ENCODE results near the gene POLDIP2.

The POLDIP2 gene

DNA sequence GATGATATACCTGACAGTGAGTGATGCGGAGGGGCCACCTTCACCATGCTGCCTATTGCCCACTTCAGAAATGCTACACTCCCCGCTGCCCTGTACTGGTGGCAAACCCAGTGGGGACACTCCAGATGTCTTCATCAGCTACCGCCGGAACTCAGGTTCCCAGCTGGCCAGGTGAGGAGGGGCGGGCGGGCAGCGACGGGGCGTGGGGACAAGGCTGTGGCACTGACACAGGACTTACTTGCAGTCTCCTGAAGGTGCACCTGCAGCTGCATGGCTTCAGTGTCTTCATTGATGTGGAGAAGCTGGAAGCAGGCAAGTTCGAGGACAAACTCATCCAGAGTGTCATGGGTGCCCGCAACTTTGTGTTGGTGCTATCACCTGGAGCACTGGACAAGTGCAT lies 30.8 kb upstream of the POLDIP2 start:
- DNase-seq: no peak

DNA sequence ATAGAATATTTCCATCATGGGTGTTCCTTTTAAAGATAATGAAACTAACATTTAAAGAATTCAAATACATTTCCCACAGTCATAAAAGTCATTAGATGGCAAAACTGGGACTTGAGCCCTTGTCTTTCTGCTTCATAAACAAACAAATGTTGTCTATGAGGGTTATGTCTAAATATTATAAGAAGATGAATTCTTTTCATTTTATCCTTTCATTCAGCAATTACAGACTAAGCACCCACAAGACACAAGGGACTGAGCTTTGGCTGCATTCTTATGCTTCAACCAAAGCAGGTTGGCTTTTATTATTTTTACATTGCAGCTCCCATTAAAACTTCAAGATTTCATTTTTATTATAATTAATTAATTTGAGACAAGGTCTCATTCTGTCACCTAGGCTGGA lies 29.1 kb upstream of the POLDIP2 start:
- DNase-seq: no peak

DNA sequence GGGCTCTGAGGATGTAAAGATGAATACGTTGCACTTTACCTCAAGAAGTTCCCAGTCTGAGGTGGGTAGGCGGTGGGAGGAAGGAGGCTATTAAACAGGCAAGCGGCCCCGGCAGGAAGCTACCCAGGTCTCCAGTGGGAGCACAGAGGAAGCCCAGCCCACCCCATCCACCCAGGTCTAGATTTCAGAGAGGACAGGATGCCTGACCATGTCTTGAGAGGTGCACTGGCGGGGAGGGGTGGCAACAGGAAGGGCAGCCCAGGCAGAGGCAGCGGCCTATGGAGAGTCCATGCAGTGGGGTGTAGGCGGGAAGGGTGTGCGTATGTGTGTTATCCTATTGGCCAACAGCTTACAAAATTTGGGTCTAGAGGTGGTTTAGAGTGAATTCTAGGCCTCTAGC lies 28.1 kb upstream of the POLDIP2 start:
- DNase-seq: no peak

DNA sequence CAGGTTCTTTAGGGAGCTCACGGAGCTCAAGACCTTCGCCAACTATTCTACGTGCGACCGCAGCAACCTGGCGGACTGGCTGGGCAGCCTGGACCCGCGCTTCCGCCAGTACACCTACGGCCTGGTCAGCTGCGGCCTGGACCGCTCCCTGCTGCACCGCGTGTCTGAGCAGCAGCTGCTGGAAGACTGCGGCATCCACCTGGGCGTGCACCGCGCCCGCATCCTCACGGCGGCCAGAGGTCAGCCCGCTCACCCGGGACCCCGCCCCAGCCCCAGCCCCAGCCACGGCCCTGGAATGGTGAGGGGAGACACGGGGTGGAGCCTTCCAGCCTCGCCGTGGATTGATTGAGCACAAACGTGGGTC lies 27.7 kb upstream of the POLDIP2 start:
- no peak for DNase-seq

- peak; percentile 87 for DNase-seq
These were observed 27.1 kb upstream of the POLDIP2 start for GRCh38 chr17:28384281-28385036.

DNA sequence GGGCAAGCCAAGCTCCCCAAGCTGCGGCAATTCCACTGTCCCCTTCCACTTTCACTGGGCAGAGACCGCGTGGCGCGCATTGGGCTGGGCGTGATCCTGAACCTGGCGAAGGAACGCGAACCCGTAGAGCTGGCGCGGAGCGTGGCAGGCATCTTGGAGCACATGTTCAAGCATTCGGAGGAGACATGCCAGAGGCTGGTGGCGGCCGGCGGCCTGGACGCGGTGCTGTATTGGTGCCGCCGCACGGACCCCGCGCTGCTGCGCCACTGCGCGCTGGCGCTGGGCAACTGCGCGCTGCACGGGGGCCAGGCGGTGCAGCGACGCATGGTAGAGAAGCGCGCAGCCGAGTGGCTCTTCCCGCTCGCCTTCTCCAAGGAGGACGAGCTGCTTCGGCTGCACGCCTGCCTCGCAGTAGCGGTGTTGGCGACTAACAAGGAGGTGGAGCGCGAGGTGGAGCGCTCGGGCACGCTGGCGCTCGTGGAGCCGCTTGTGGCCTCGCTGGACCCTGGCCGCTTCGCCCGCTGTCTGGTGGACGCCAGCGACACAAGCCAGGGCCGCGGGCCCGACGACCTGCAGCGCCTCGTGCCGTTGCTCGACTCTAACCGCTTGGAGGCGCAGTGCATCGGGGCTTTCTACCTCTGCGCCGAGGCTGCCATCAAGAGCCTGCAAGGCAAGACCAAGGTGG lies 24.0 kb upstream of the POLDIP2 start:
- no peak for DNase-seq

- no peak for DNase-seq
These were observed 22.8 kb upstream of the POLDIP2 start for GRCh38 chr17:28379814-28380801.

GRCh38 chr17:28372945-28373274 lies 15.6 kb upstream of the POLDIP2 start:
- no peak for DNase-seq

DNA sequence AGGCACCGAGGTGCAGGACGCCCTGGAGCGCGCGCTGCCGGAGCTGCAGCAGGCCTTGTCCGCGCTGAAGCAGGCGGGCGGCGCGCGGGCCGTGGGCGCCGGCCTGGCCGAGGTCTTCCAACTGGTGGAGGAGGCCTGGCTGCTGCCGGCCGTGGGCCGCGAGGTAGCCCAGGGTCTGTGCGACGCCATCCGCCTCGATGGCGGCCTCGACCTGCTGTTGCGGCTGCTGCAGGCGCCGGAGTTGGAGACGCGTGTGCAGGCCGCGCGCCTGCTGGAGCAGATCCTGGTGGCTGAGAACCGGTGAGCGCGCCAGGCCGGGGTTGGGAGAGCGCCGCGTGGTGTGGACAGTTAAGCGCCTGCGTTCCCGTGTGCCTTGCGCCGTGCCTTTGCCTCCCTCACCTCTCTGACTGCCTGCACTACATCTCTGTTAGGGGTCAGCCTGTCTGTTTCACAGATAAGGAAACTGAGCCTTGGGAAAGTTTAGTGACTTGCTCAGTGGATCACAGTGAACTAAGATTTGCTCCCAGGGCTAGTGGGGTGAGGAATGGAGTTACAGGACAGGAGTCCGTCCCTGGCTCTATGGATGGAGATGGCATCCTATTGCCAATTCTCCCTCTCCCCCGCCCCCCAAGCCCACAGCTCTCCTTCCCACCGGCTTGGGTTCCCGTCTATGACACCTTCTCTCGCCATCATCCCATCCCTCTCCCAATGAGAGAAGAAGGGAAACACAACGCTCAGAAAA lies 15.0 kb upstream of the POLDIP2 start:
- peak; percentile 68 for DNase-seq

GRCh38 chr17:28371245-28372202 lies 14.2 kb upstream of the POLDIP2 start, which contains the start of gene SARM1:
Gene SARM1, plus strand, starts transcription at chr17:28371694. Its CDS starts 339 bp downstream, at chr17:28372033.
- DNase-seq: peak; percentile 94

DNA sequence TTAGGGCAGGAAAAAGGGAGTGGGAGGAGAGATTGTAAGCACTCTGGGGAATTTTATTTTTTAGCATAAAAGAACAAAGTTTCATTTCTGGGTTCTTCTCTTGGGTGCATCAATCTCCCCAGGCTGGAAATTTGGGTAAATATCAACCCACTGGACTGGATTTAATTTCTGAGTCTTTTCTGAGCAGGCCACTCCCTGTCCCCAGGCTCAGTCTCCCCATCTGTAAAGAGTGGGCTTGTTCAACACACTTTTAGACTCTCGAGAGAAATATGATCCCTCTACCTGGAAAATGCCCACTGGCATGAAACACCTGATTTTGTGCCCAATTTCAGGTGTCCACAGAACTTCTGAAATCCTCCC lies 13.4 kb upstream of the POLDIP2 start:
- DNase-seq: no peak

GRCh38 chr17:28370035-28370743 lies 12.9 kb upstream of the POLDIP2 start, which contains the start of gene VTN:
Gene VTN, minus strand, starts transcription at chr17:28370307. Its CDS starts 104 bp downstream, at chr17:28370203.
- DNase-seq: no peak

DNA sequence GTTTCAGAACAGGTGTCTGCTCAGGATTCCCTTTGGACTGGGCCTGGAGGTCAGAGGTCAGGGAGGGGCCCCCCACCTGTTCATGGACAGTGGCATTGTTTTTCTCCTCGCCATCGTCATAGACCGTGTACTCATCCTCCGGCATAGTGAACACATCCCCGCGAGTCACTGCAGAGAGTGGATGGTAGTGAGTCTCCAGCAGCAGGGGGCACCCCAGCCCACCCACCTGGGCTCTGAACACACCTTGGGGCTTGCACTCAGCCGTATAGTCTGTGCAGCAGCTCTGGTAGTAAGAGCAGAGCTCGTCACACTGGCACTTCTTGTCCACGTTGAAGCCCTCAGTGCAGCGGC lies 12.3 kb upstream of the POLDIP2 start:
- DNase-seq: no peak

DNA sequence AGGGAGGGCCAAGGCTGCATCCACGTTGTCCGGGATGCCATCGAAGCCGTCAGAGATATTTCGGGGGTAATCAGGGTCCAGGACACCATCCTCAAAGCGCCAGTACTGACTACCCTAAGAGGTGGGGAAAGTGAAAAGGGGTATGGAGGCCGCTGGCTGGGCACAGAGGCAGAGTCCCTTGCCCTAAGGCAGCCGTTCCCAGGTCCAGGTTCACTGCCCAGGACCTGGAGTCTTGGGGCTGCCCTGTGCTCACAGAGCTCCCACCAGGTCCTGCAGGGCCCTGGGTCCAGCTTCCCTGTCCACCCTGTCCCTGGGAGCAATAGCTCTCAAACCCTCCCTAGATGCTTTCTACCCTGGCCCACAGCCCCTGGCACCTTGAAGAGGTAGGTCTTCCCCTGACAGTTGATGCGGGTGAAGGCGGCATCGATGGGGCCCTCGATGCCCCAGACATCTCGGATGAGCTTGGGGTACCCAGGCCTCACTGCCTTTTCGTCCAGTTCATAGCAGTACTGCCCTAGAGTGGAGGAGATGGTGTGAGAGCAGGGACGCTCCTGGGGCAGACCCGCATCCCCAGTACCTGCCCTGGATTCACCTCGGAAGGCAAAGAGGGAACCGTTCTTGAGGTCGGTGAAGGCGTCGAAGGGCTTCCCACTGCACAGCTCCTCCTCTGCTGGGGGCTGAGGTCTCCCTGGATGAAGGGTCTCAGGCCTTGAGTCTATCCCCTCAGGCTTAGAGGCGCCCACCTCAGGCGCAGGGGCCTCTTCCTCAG lies 11.8 kb upstream of the POLDIP2 start:
- no peak for DNase-seq

GRCh38 chr17:28368306-28368831 lies 11.0 kb upstream of the POLDIP2 start:
- no peak for DNase-seq

DNA sequence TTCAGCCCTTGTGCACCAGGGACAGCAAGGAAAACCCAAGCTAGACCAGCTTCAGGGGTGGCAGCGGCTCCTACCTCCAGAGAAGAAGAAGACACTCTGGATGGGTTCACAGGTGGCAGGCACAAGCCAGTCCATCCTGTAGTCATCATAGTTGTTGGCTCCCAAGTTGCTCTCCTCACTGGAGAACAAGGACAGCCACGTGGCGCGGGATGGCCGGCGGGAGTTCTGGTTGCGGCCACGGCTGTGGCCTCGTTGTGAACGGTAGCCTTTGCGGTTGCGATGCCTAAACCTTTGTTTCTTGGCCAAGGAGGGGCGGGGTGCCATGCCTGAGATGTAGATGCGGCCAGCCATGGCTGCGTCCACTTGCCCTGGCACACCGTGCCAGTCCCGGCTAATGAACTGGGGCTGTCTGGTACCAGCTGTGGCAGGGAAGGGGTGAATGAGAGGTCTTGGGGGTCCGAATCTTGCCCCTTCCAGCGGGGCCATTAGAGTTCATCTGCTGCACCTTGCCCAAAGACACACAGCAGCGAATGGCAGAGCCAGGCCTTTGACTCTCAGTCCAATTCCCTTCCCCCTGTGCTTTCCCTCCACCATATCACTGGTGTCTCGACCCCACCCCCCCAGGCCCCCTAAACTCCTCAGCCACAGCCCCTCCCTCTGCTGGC lies 10.4 kb upstream of the POLDIP2 start:
- no peak for DNase-seq

GRCh38 chr17:28366605-28367004 lies 9.3 kb upstream of the POLDIP2 start:
- no peak for DNase-seq

DNA sequence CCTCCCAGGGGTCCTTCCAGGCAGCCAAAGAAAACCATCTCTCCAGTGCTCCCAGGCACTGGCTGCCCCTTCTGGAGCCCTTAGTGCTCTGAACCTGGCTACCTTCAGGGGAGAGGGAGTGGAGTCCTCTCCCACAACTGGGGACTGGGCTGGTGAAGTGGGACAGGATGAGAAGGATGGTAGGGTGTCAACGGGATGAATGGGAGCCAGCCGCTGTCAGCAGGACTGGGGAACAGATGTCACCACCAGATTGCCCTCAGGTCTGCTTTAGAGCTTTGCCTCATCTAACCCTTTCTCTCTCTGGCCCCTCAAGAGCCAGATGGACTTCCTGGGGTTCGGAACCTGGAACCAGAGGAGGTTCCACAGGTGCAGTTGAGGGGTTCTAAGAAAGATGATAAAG lies 8.2 kb upstream of the POLDIP2 start:
- no peak for DNase-seq

GRCh38 chr17:28364665-28365363 lies 7.5 kb upstream of the POLDIP2 start, which contains the start of gene SEBOX:
Gene SEBOX, minus strand, starts transcription at chr17:28365199. Its CDS starts 48 bp downstream, at chr17:28365151.
- no peak for DNase-seq
